Sciatic nerve (tissue), 2 donors: ENCODE data around the gene CCDC137. TPM values are rescaled to one million over a fixed set of nuclear protein-coding genes. Genes with fewer than 3 reads are reported as not detected.

Experiments used
- ATAC-seq: fragments of 200-7000 bp; cut with Tn5 transposase; one replicate; pipeline ENCODE4 v1.9.1; 2020; ENCODE audit warnings: mild to moderate bottlenecking, moderate library complexity
- DNase-seq: peaks from one replicate; pipeline ENCODE4 v3.0.0-alpha.2; 2020; ENCODE audit warnings: low spot score
- intact Hi-C: fragments of 100-400 bp; cut with DNase I; formaldehyde crosslinking; loops from one replicate; pipeline ENCODE4 v1.14.2; 2022
- total RNA-seq: library from RNA; stranded (reverse); fragmentation: NEBNext Ultra II Directional; extraction: Animal tissue kit (Norgen Biotek cat#: 25700); gene quantifications from one replicate; pipeline ENCODE4 v1.2.1, GENCODE V29; 2021
- donor health status: DM: no; HTN: no; CAD: no.
- donor health status: DM: no; HTN: no; CAD: no.

Gene CCDC137
- total RNA-seq, 1 donor from 2014 or later = 10.2 TPM

GRCh38 chr17:81710514-81711308 is 44.2 kb downstream of the CCDC137 start:
- DNase-seq = no peak
- peak; percentile 16 for ATAC-seq
- intact Hi-C loops = no loop called here

GRCh38 chr17:81711814-81712467 is 45.4 kb downstream of the CCDC137 start, which contains the start of gene SLC25A10:
SLC25A10 (plus strand) TSS chr17:81712284; CDS start chr17:81712427, 143 bp downstream.
- DNase-seq (peak; percentile 78), ATAC-seq (peak; percentile 63)

GRCh38 chr17:81712468-81713003 is 46.0 kb downstream of the CCDC137 start:
- intact Hi-C loops = no loop called here
- DNase-seq (no peak), ATAC-seq (peak; percentile 14)

More at GRCh38 chr17:81711814-81712467, 45.4 kb downstream of the CCDC137 start, which contains the start of gene SLC25A10:
- intact Hi-C loops = no loop called here

GRCh38 chr17:81713004-81713555 is 46.5 kb downstream of the CCDC137 start:
- DNase-seq = no peak

GRCh38 chr17:81713556-81714411 is 47.2 kb downstream of the CCDC137 start:
- peak; percentile 51 for ATAC-seq
- DNase-seq = no peak
- intact Hi-C loops = no loop called here

More at GRCh38 chr17:81713004-81713555, 46.5 kb downstream of the CCDC137 start:
- peak; percentile 53 for ATAC-seq
- intact Hi-C loops = no loop called here

GRCh38 chr17:81714412-81715106 is 48.0 kb downstream of the CCDC137 start:
- intact Hi-C loops = no loop called here
- DNase-seq (no peak), ATAC-seq (no peak)

- ATAC-seq (no peak), DNase-seq (no peak)
- intact Hi-C loops = no loop called here
Measured at GRCh38 chr17:81715107-81715871, 48.8 kb downstream of the CCDC137 start.

- ATAC-seq = no peak
- intact Hi-C loops = no loop called here
- DNase-seq = no peak
Measured at GRCh38 chr17:81715872-81716673, 49.5 kb downstream of the CCDC137 start.

- no peak for ATAC-seq
- DNase-seq = no peak
Measured at GRCh38 chr17:81716674-81716996, 50.1 kb downstream of the CCDC137 start.

GRCh38 chr17:81717049-81717765 is 50.7 kb downstream of the CCDC137 start:
- ATAC-seq (no peak), DNase-seq (no peak)
- intact Hi-C loops = no loop called here

More at GRCh38 chr17:81716674-81716996, 50.1 kb downstream of the CCDC137 start:
- intact Hi-C loops = no loop called here

GRCh38 chr17:81717766-81718089 is 51.2 kb downstream of the CCDC137 start:
- DNase-seq = no peak
- ATAC-seq = no peak
- intact Hi-C loops = no loop called here

GRCh38 chr17:81719410-81720266 is 53.1 kb downstream of the CCDC137 start:
- DNase-seq (no peak), ATAC-seq (no peak)
- intact Hi-C loops = no loop called here

- intact Hi-C loops = no loop called here
- no peak for ATAC-seq
- DNase-seq = no peak
Measured at GRCh38 chr17:81720267-81721071, 53.9 kb downstream of the CCDC137 start.

GRCh38 chr17:81722184-81723120 is 55.9 kb downstream of the CCDC137 start:
- ATAC-seq (peak; percentile 61), DNase-seq (no peak)
- intact Hi-C loops = no loop called here
